ENCODE data around the gene IDH3G.

IDH3G gene

GRCh38 chrX:153784325-153784967 lies 9.7 kb downstream of the IDH3G start:
- DNase-seq: no peak

DNA sequence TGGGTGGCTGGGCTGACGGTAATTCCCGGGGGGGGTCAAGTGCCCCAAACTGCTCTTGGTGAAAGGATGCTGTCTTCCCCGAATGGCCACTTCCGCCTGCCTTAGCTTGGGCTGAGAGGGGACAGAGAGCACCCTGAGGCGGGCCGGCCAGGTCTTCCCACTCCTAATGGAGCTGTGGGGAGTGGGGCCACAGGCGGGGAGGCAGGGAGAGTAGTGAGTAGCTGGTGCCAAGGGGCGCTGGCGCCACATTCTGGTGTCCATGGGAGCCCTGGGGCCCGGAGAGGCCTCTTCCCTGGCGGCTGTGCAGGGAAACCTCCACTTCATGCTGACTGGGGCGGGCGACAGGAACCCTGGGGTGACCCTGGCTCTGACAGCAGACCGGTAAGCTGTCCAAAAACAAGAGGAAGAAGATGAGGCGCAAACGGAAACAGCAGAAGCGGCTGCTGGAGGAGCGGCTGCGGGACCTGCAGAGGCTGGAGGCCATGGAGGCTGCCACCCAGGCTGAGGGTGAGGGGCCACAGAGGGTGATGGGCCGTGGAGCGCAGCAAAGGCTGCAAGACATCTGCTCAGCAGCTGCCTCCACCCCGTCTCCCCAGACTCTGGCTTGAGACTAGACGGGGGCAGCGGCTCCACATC lies 10.7 kb downstream of the IDH3G start:
- peak; percentile 20 for DNase-seq

- no peak for DNase-seq
Measured at GRCh38 chrX:153782871-153783270, 11.3 kb downstream of the IDH3G start.

GRCh38 chrX:153782313-153782712 lies 11.9 kb downstream of the IDH3G start:
- DNase-seq: no peak

DNA sequence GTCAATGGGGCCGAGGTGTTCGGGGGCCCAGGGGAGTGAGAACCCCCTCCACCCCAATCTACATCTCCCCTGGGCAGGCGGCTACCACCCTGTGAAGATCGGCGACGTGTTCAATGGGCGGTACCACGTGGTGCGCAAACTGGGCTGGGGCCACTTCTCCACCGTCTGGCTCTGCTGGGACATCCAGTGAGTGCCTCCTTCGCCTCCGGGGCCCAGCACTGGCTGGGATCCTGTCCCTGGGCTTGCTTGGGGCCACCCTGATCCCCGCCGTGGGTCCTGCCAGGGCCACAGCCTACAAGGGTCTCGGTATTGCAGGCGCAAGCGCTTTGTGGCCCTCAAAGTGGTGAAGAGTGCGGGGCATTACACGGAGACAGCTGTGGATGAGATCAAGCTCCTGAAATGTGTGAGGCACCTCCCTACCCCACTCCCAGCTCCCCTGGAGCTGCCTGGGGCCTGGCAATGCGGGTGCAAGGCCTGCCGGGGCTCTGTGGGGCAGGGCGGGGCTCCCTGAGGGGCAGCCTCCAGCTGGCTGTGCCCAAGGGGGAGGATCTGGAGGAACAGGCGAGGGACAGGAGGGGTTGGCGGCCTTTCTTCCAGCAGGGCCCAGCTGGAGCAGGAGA lies 12.6 kb downstream of the IDH3G start:
- peak; percentile 45 for DNase-seq

DNA sequence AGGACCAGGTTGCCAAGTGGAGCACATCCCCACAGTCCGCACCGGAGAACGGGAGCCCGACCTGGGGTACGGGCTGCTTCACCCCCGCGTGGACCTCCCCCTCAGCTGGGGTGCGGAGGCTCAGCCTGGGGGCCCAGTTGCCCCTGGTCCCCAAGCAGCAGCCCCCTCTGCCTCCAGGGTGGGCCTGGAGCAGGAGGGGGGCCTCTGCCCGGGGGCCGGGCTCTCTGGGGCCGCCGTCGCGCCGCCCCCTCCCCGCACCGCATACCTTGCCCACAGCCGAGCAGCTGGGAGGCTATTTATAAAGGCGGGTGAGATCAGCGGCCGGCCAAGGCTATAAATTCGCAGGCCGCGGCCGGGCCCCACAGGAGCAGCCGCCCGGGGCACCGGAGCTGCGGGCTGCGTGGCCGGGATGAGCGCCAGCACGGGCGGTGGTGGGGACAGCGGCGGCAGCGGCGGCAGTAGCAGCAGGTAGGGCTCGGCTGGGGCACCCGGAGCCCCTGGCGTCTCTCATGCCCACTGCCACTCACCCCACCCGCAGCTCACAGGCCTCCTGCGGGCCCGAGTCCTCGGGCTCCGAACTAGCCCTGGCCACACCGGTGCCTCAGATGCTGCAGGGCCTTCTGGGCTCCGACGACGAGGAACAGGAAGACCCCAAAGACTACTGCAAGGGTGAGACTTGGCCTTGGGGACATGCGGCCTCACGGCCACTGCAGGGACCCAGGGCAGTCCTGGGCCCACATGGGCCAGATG lies 13.3 kb downstream of the IDH3G start, which contains the start of gene SRPK3:
Gene SRPK3 (plus strand): TSS at position 364 of the 750 bp plus-strand sequence. CDS start 46 bp downstream, at position 410.
- peak; percentile 43 for DNase-seq

GRCh38 chrX:153779891-153780677 lies 14.1 kb downstream of the IDH3G start:
- no peak for DNase-seq

DNA sequence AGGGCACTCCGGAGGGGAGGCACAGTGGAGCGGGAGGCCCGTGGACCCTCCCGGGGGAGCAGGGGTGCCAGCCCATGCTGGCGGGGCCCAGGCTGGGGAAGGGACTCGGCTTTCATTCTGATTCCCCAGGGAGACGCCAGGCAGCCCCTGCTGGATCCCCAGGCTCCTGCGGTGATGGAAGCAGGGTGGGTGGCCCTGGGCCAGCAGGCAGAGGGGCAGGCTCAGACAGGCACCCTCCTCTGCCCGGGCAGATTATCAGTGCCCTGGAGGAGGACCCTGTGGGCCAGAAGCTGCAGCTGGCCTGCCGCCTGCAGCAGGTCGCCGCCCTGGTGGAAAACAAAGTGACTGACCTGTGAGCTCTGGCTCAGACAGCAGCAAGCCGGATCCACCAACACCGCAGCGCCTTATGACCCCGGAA lies 15.5 kb downstream of the IDH3G start:
- peak; percentile 60 for DNase-seq

- no peak for DNase-seq
Measured at GRCh38 chrX:153778181-153778580, 16.0 kb downstream of the IDH3G start.

- DNase-seq: no peak
Measured at GRCh38 chrX:153777261-153778090, 16.7 kb downstream of the IDH3G start.

DNA sequence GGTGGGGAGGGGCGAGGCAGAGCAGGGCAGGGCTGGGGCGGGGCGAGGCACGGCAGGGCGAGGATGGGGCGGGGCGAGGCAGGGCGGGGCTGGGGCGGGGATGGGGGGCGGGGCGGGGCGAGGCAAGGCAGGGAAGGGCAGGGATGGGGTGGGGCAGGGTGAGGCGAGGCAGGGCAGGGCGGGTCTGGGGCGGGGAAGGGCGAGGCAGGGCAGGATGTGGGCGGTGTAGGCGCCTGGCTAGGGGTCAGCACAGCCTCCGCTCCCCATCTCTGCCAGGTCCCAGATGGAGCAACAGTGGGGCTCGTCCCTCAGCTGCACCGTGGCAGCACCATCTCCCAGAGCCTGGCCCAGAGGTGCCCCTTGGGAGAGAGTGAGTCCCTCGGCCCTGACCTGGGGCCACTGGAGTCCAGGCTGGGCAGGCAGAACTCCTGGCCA lies 17.5 kb downstream of the IDH3G start:
- DNase-seq: no peak

DNA sequence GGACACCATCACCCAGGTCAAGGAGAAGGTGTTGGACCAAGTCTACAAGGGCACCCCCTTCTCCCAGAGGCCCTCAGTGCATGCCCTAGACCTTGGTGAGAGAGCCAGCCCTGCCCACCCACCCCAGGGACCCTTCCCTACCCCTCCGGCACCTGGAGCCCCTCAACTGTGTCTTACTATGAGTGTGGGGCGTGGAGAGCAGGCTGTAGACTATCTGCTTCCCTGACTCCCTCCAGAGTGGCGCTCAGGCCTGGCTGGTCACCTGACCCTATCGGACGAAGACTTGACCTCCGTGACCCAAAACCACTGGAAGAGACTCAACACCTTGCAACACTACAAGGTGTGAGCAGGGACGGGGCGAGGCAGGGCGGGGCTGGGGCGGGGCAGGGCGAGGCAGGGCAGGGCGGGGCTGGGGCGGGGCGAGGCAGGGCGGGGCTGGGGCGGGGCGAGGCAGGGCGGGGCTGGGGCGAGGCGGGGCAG lies 18.0 kb downstream of the IDH3G start:
- DNase-seq: no peak

DNA sequence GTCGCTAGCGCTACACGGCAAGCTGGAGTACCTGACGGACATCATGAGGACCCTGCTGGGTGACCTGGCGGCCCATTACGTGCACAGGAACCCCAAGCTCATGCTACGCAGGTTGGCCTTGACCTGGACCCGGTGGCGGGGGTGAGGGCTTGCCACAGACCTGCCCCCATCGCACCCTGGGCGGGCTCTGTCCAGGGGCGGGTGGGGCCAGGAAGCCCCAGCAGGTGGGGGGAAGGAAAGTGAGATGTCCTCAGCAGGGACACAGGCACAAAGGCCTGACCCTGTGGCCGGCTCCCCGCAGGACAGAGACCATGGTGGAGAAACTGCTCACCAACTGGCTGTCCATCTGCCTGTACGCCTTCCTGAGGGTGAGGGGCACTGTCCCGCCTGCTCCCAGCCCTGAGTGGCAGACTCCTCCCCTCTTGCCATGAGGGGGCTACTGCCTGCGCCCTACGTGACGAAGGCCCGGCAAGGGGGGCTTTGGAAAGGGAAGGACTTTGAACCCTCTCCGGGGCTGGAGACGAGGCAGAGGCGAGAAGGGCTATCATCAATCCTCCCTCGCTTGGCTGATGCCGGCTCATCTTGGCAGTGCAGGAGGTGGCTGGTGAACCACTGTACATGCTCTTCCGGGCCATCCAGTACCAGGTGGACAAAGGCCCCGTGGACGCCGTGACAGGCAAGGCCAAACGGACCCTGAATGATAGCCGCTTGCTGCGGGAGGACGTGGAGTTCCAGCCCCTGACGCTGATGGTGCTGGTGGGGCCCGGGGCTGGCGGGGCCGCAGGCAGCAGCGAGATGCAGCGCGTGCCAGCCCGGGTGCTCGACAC lies 18.7 kb downstream of the IDH3G start:
- no peak for DNase-seq

GRCh38 chrX:153774576-153775292 lies 19.4 kb downstream of the IDH3G start:
- no peak for DNase-seq

DNA sequence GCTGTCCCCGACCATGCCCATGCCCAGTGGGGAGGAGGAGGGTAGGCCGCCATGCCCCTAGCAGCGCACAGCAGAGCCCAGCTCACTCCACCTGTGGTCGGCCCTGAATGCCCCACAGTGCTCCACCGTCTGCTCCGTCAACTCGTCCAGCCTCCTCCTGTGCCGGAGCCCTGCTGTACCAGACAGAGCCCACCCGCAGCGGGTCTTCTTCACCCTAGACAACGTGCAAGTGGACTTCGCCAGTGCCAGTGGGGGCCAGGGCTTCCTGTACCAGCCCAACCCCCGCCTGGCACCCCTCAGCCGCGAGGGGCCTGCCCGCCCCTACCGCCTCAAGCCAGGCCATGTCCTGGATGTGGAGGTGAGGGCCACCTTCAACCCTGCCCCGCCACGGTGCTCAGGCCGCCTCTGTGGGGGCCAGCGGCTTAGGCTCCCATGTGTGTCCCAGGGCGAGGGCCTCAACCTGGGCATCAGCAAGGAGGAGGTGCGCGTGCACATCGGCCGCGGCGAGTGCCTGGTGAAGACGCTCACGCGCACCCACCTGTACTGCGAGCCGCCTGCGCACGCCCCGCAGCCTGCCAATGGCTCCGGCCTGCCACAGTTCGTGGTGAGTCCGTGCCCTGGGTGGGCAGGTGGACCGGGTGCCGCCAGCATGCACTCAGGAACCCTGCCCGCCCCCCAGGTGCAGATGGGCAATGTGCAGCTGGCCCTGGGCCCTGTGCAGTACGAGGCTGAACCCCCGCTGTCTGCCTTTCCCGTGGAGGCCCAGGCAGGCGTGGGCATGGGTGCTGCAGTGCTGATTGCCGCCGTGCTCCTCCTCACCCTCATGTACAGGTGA lies 20.2 kb downstream of the IDH3G start:
- DNase-seq: no peak

GRCh38 chrX:153773218-153773611 lies 21.0 kb downstream of the IDH3G start:
- DNase-seq: no peak

GRCh38 chrX:153772316-153773217 lies 21.6 kb downstream of the IDH3G start:
- no peak for DNase-seq
